ACC112 (cell line): ENCODE results near the gene CNNM3.
A peak's percentile ranks its signal among the peaks of the same experiment; 100 is the strongest.
"Not testable (repeated sequence)": the region's sequence is repeated elsewhere in the genome, so short reads cannot be mapped to it uniquely, and the experiment has no call there.

Experiments used
- H2AFZ ChIP-seq: fragments of 200-600 bp; sonication (generic); one replicate; pipeline ENCODE4 v1.6.0; 2017; ENCODE audit warnings: antibody characterized with exemption, low read length; ENCODE audit not compliant: unreplicated experiment
- H3K27ac ChIP-seq: fragments of 200-600 bp; sonication (generic); 2 replicates; pipeline ENCODE4 v1.5.1; 2014; ENCODE audit warnings: low read depth, mild to moderate bottlenecking, antibody characterized with exemption, low read length, moderate library complexity
- H3K27me3 ChIP-seq: fragments of 200-600 bp; sonication (generic); 2 replicates; pipeline ENCODE4 v1.6.1; 2014; ENCODE audit warnings: mild to moderate bottlenecking, antibody characterized with exemption, low read length, moderate library complexity, mixed read lengths; ENCODE audit not compliant: insufficient read depth
- H3K36me3 ChIP-seq: fragments of 200-600 bp; sonication (generic); 2 replicates; pipeline ENCODE4 v1.6.1; 2016; ENCODE audit warnings: mild to moderate bottlenecking, antibody characterized with exemption, low read length, moderate library complexity, mixed read lengths; ENCODE audit not compliant: insufficient read depth
- H3K4me1 ChIP-seq: fragments of 200-600 bp; sonication (generic); one replicate; pipeline ENCODE4 v1.6.1; 2016; ENCODE audit warnings: low read length, mixed read lengths; ENCODE audit not compliant: insufficient read depth, unreplicated experiment, control insufficient read depth
- H3K4me3 ChIP-seq: fragments of 200-600 bp; sonication (generic); 2 replicates; pipeline ENCODE4 v1.5.1; 2014; ENCODE audit warnings: mild to moderate bottlenecking, low read depth, low read length
- H3K79me2 ChIP-seq: fragments of 200-600 bp; sonication (generic); one replicate; pipeline ENCODE4 v1.6.0; 2016; ENCODE audit warnings: low read length; ENCODE audit not compliant: control insufficient read depth, unreplicated experiment, insufficient read depth

Gene CNNM3

GRCh38 chr2:96783388-96783787 lies 32.7 kb upstream of the CNNM3 start:
- Histone ChIP-seq H3K4me3 (no peak overlapping the region), H3K27ac (no peak overlapping the region), H3K79me2 (no peaks in the 10 kb centered on the region), H2AFZ (no peak overlapping the region), H3K4me1 (peaks cover 12% of the 10 kb centered on the region), H3K27me3 (no peaks in the 10 kb centered on the region), H3K36me3 (no peaks in the 10 kb centered on the region)

GRCh38 chr2:96787411-96787810 lies 28.7 kb upstream of the CNNM3 start:
- Histone ChIP-seq H3K4me1 (peaks cover 15% of the 10 kb centered on the region), H3K27ac (0 out of 2 replicates have a peak overlapping the region, but pooled peaks have one; percentile 40), H3K27me3 (no peaks in the 10 kb centered on the region), H3K36me3 (no peaks in the 10 kb centered on the region), H3K79me2 (no peaks in the 10 kb centered on the region), H3K4me3 (no peak overlapping the region), H2AFZ (no peak overlapping the region)

GRCh38 chr2:96788442-96789244 lies 27.4 kb upstream of the CNNM3 start:
- Histone ChIP-seq H3K36me3 (no peaks in the 10 kb centered on the region), H3K4me1 (peaks cover 15% of the 10 kb centered on the region), H3K4me3 (no peak overlapping the region), H2AFZ (no peak overlapping the region), H3K27me3 (no peaks in the 10 kb centered on the region), H3K27ac (no peak overlapping the region), H3K79me2 (no peaks in the 10 kb centered on the region)

GRCh38 chr2:96789245-96789617 lies 26.8 kb upstream of the CNNM3 start:
- Histone ChIP-seq H2AFZ (no peak overlapping the region), H3K36me3 (no peaks in the 10 kb centered on the region), H3K27me3 (no peaks in the 10 kb centered on the region), H3K27ac (no peak overlapping the region), H3K4me1 (peaks cover 15% of the 10 kb centered on the region), H3K4me3 (no peak overlapping the region), H3K79me2 (no peaks in the 10 kb centered on the region)

GRCh38 chr2:96792772-96793749 lies 23.0 kb upstream of the CNNM3 start:
- Histone ChIP-seq H3K36me3 (no peaks in the 10 kb centered on the region), H3K4me3 (no peak overlapping the region), H3K79me2 (no peaks in the 10 kb centered on the region), H3K27ac (no peak overlapping the region), H2AFZ (no peak overlapping the region), H3K27me3 (no peaks in the 10 kb centered on the region), H3K4me1 (peaks cover 7% of the 10 kb centered on the region)

- Histone ChIP-seq H3K4me3 (no peak overlapping the region), H3K36me3 (no peaks in the 10 kb centered on the region), H3K27ac (no peak overlapping the region), H3K79me2 (no peaks in the 10 kb centered on the region), H2AFZ (no peak overlapping the region), H3K27me3 (no peaks in the 10 kb centered on the region), H3K4me1 (no peaks in the 10 kb centered on the region)
These were observed 21.0 kb upstream of the CNNM3 start for GRCh38 chr2:96795076-96795475.

GRCh38 chr2:96796497-96796896 lies 19.6 kb upstream of the CNNM3 start:
- not testable (repeated sequence) for H3K27ac ChIP-seq, H3K27me3 ChIP-seq, H3K79me2 ChIP-seq, H3K4me3 ChIP-seq, H2AFZ ChIP-seq, H3K4me1 ChIP-seq, H3K36me3 ChIP-seq

- Histone ChIP-seq H3K4me1 (no peaks in the 10 kb centered on the region), H3K36me3 (no peaks in the 10 kb centered on the region), H3K27me3 (no peaks in the 10 kb centered on the region), H3K27ac (no peak overlapping the region), H3K79me2 (no peaks in the 10 kb centered on the region), H3K4me3 (no peak overlapping the region), H2AFZ (no peak overlapping the region)
These were observed 18.9 kb upstream of the CNNM3 start for GRCh38 chr2:96797066-96797625.

- Histone ChIP-seq H3K4me1 (no peaks in the 10 kb centered on the region), H3K27me3 (no peaks in the 10 kb centered on the region), H2AFZ (no peak overlapping the region), H3K4me3 (no peak overlapping the region), H3K27ac (no peak overlapping the region), H3K36me3 (no peaks in the 10 kb centered on the region), H3K79me2 (no peaks in the 10 kb centered on the region)
These were observed 17.1 kb upstream of the CNNM3 start for GRCh38 chr2:96798733-96799622.

GRCh38 chr2:96799623-96799935 lies 16.5 kb upstream of the CNNM3 start:
- Histone ChIP-seq H3K36me3 (no peaks in the 10 kb centered on the region), H3K79me2 (no peaks in the 10 kb centered on the region), H3K4me1 (no peaks in the 10 kb centered on the region), H3K27me3 (no peaks in the 10 kb centered on the region), H3K4me3 (no peak overlapping the region), H3K27ac (no peak overlapping the region), H2AFZ (no peak overlapping the region)
